IMR-90 (cell line): ENCODE data around the gene PPHLN1. TPM values are rescaled to one million over a fixed set of nuclear protein-coding genes. Genes with fewer than 3 reads are reported as not detected.

Experiments
- ATAC-seq: fragments of 200-7000 bp; cut with Tn5 transposase; 2 replicates; pipeline ENCODE4 v1.9.1; 2020; ENCODE audit warnings: low read depth, mild to moderate bottlenecking, moderate library complexity
- BruUV-seq: library from RNA; stranded (reverse); fragments of 400-500 nt; replicated peaks from 2 replicates; lab custom pipeline; 2021; lab: Mats Ljungman, UMichigan
- CTCF ChIA-PET: fragments of 300-600 bp; formaldehyde crosslinking; extraction: SDS; loops from one replicate; lab custom pipeline; 2021; ENCODE audit warnings: antibody characterized with exemption; lab: Yijun Ruan, JAX
- POLR2A ChIA-PET: fragments of 300-600 bp; sonication (Branson Sonifier 250); formaldehyde crosslinking; loops from one replicate; lab custom pipeline; 2022; ENCODE audit warnings: antibody characterized with exemption; ENCODE audit not compliant: unreplicated experiment; lab: Charles Lee
- DNase-seq: peaks from one replicate; pipeline ENCODE4 v3.0.0; 2013
- H2AFZ ChIP-seq: replicated peaks from 2 replicates; pipeline ENCODE3; 2013; ENCODE audit warnings: low read length, mild to moderate bottlenecking; ENCODE audit not compliant: poor library complexity
- H2AK5ac ChIP-seq: 2 replicates; pipeline ENCODE4 v1.6.1; 2013; ENCODE audit warnings: low read depth, low read length, inconsistent platforms
- H2AK9ac ChIP-seq: replicated peaks from 2 replicates; pipeline ENCODE3; 2013; ENCODE audit warnings: mild to moderate bottlenecking, low read depth, low read length, moderate library complexity; ENCODE audit not compliant: poor library complexity
- H2BK120ac ChIP-seq: 2 replicates; pipeline ENCODE4 v1.6.1; 2013; ENCODE audit warnings: low read depth, low read length, inconsistent platforms
- H2BK15ac ChIP-seq: 3 replicates; pipeline ENCODE4 v1.6.1; 2013; ENCODE audit warnings: low read depth, low read length, inconsistent platforms
- H2BK20ac ChIP-seq: 2 replicates; pipeline ENCODE4 v1.6.1; 2013; ENCODE audit warnings: low read depth, mild to moderate bottlenecking, inconsistent platforms, low read length, moderate library complexity
- H2BK5ac ChIP-seq: 2 replicates; pipeline ENCODE4 v1.6.1; 2013; ENCODE audit warnings: mild to moderate bottlenecking, low read depth, low read length, inconsistent platforms; ENCODE audit not compliant: poor library complexity, severe bottlenecking
- H3K14ac ChIP-seq: replicated peaks from 2 replicates; pipeline ENCODE4 v1.6.1; 2013; ENCODE audit warnings: low read depth, low read length, inconsistent platforms
- H3K18ac ChIP-seq: 2 replicates; pipeline ENCODE4 v1.6.1; 2013; ENCODE audit warnings: low read depth, low read length, control low read depth
- H3K23ac ChIP-seq: 2 replicates; pipeline ENCODE4 v1.6.1; 2013; ENCODE audit warnings: low read depth, low read length, inconsistent platforms
- H3K27ac ChIP-seq: 2 replicates; pipeline ENCODE4 v1.5.1; 2013; ENCODE audit warnings: mild to moderate bottlenecking, control low read depth, low read length; ENCODE audit not compliant: insufficient read depth
- H3K27me3 ChIP-seq: 2 replicates; pipeline ENCODE4 v1.6.1; 2013; ENCODE audit warnings: low read length; ENCODE audit not compliant: control insufficient read depth, insufficient read depth
- H3K36me3 ChIP-seq: 2 replicates; pipeline ENCODE4 v1.6.1; 2013; ENCODE audit warnings: low read length, mixed read lengths; ENCODE audit not compliant: control insufficient read depth, insufficient read depth
- H3K4ac ChIP-seq: 2 replicates; pipeline ENCODE4 v1.6.1; 2013; ENCODE audit warnings: low read depth, low read length, inconsistent platforms
- H3K4me1 ChIP-seq: 2 replicates; pipeline ENCODE4 v1.6.1; 2013; ENCODE audit warnings: low read length, mixed read lengths; ENCODE audit not compliant: control insufficient read depth, insufficient read depth
- H3K4me2 ChIP-seq: 2 replicates; pipeline ENCODE4 v1.6.1; 2013; ENCODE audit warnings: low read depth, mild to moderate bottlenecking, control low read depth, low read length, moderate library complexity
- H3K4me3 ChIP-seq: 2 replicates; pipeline ENCODE4 v1.5.1; 2013; ENCODE audit warnings: low read depth, mild to moderate bottlenecking, control low read depth, low read length, moderate library complexity; ENCODE audit not compliant: insufficient read depth
- H3K56ac ChIP-seq: 2 replicates; pipeline ENCODE4 v1.6.1; 2013; ENCODE audit warnings: low read length, inconsistent platforms; ENCODE audit not compliant: insufficient read depth; ENCODE audit errors: extremely low read depth
- H3K79me1 ChIP-seq, 2 experiments: 2 replicates each; pipeline ENCODE4 v1.6.1; 2013; ENCODE audit warnings: low read length in 2 of 2, inconsistent platforms in 1 of 2, low read depth in 1 of 2
- H3K9ac ChIP-seq: 2 replicates; pipeline ENCODE4 v1.6.1; 2013; ENCODE audit warnings: low read depth, low read length, control low read depth
- H3K9me1 ChIP-seq: 2 replicates; pipeline ENCODE4 v1.6.1; 2013; ENCODE audit warnings: low read length, inconsistent platforms; ENCODE audit not compliant: insufficient read depth
- H3K9me3 ChIP-seq: 2 replicates; pipeline ENCODE4 v1.6.1; 2013; ENCODE audit warnings: low read length; ENCODE audit not compliant: control insufficient read depth, insufficient read depth
- H4K20me1 ChIP-seq: 2 replicates; pipeline ENCODE4 v1.6.1; 2013; ENCODE audit warnings: low read length, inconsistent platforms; ENCODE audit not compliant: insufficient read depth
- H4K5ac ChIP-seq: 2 replicates; pipeline ENCODE4 v1.6.1; 2013; ENCODE audit warnings: mild to moderate bottlenecking, low read depth, low read length, control low read depth
- H4K8ac ChIP-seq, 2 experiments: 2 replicates each; pipeline ENCODE4 v1.6.1; 2013; ENCODE audit warnings: low read depth in 2 of 2, low read length in 2 of 2, control low read depth in 1 of 2, inconsistent platforms in 1 of 2
- H4K91ac ChIP-seq: 2 replicates; pipeline ENCODE4 v1.6.1; 2013; ENCODE audit warnings: low read depth, low read length, inconsistent platforms; ENCODE audit not compliant: insufficient read depth
- BHLHE40 ChIP-seq: fragments of 150-350 bp; IDR thresholded peaks from 2 replicates; pipeline ENCODE4 v1.6.1; 2016; ENCODE audit warnings: mild to moderate bottlenecking, low read depth, low read length
- CEBPB ChIP-seq: IDR thresholded peaks from 2 replicates; pipeline ENCODE4 v1.6.1; 2012; ENCODE audit warnings: low read depth, low read length, improper control_type of control experiment
- CHD1 ChIP-seq: IDR thresholded peaks from 2 replicates; pipeline ENCODE4 v1.6.1; 2012; ENCODE audit warnings: low read depth, low read length, improper control_type of control experiment
- CTCF ChIP-seq: conservative IDR thresholded peaks from 2 replicates; pipeline ENCODE4 v1.5.1; 2012; ENCODE audit warnings: mild to moderate bottlenecking, low read depth, low read length, improper control_type of control experiment
- FOS ChIP-seq: fragments of 150-350 bp; IDR thresholded peaks from 2 replicates; pipeline ENCODE4 v1.6.1; 2016; ENCODE audit warnings: low read depth, low read length
- MAFK ChIP-seq: IDR thresholded peaks from 2 replicates; pipeline ENCODE4 v1.6.1; 2012; ENCODE audit warnings: low read depth, low read length, improper control_type of control experiment
- MAZ ChIP-seq: IDR thresholded peaks from 2 replicates; pipeline ENCODE4 v1.6.1; 2012; ENCODE audit warnings: low read depth, mild to moderate bottlenecking, low read length, improper control_type of control experiment, moderate library complexity, borderline replicate concordance
- MXI1 ChIP-seq: IDR thresholded peaks from 2 replicates; pipeline ENCODE4 v1.6.1; 2012; ENCODE audit warnings: low read depth, mild to moderate bottlenecking, low read length, moderate library complexity, borderline replicate concordance
- NFE2L2 ChIP-seq: fragments of 150-350 bp; IDR thresholded peaks from 2 replicates; pipeline ENCODE4 v1.6.1; 2016; ENCODE audit warnings: low read depth, mild to moderate bottlenecking, low read length
- POLR2A ChIP-seq: IDR thresholded peaks from 2 replicates; pipeline ENCODE4 v1.6.1; 2012; ENCODE audit warnings: mild to moderate bottlenecking, low read depth, low read length
- RAD21 ChIP-seq: IDR thresholded peaks from 2 replicates; pipeline ENCODE4 v1.6.1; 2012; ENCODE audit warnings: low read length, improper control_type of control experiment
- RCOR1 ChIP-seq: IDR thresholded peaks from 2 replicates; pipeline ENCODE4 v1.6.1; 2012; ENCODE audit warnings: mild to moderate bottlenecking, low read length, improper control_type of control experiment; ENCODE audit not compliant: insufficient replicate concordance
- RFX5 ChIP-seq: IDR thresholded peaks from 2 replicates; pipeline ENCODE4 v1.8.0; 2012; ENCODE audit warnings: low read depth, mild to moderate bottlenecking, low read length, moderate library complexity
- SMC3 ChIP-seq: fragments of 150-350 bp; IDR thresholded peaks from 2 replicates; pipeline ENCODE4 v1.6.1; 2016; ENCODE audit warnings: low read depth, mild to moderate bottlenecking, antibody characterized with exemption, low read length, moderate library complexity
- WGBS, 2 experiments: methylation state at CpG; one replicate each; pipeline versions ENCODE4 v1.1.5 to v1.1.7; 2013; ENCODE audit warnings: missing lambda C conversion rate in 2 of 2; ENCODE audit not compliant: insufficient read length in 1 of 2; ENCODE audit errors: extremely low coverage in 2 of 2; 5-methylcytosine and 5-hydroxymethylcytosine counted together
- dilution Hi-C: fragments of 300-500 bp; cut with HindIII; formaldehyde crosslinking; loops from one replicate; pipeline ENCODE4 v1.14.3; 2018; ENCODE audit warnings: low sequenced_read_pairs; ENCODE audit not compliant: unreplicated experiment
- in situ Hi-C: fragments of 300-500 bp; cut with MboI; formaldehyde crosslinking; loops from 3 replicates; pipeline ENCODE4 v1.14.3; 2019; ENCODE audit warnings: low sequenced_read_pairs, inconsistent platforms, mixed read lengths
- intact Hi-C: fragments of 100-400 bp; cut with micrococcal nuclease; formaldehyde crosslinking; loops from 2 replicates; pipeline ENCODE4 v1.10.0; 2022
- polyA plus RNA-seq, 3 experiments: library from polyadenylated mRNA; depleted of rRNA; stranded (reverse); fragments of >200 nt; gene quantifications; 2 replicates each; pipeline ENCODE4 v1.2.3, GENCODE V29; 2012; ENCODE audit warnings: low replicate concordance in 1 of 3
- total RNA-seq: library from RNA; depleted of rRNA; stranded (reverse); fragments of >200 nt; gene quantifications from 2 replicates; pipeline ENCODE4 v1.2.3, GENCODE V29; 2012
- TF ChIP-seq, protein P1 (sequence below): fragments of 150-350 bp; IDR thresholded peaks from 2 replicates; pipeline ENCODE4 v1.6.1; 2017; ENCODE audit warnings: mild to moderate bottlenecking, antibody characterized with exemption, low read length, low read depth
- TF ChIP-seq, protein P2 (sequence below): fragments of 150-350 bp; IDR thresholded peaks from 2 replicates; pipeline ENCODE4 v1.6.1; 2016; ENCODE audit warnings: low read depth, mild to moderate bottlenecking, low read length, moderate library complexity, borderline replicate concordance

Gene PPHLN1
- total and polyA plus RNA-seq, 2 of the 4 experiments (the other 2 are of a cell fraction): 50.7 to 54.3 TPM

- no peaks in the 10 kb centered on the region for H3K79me1 ChIP-seq
- WGBS, 2 experiments: no CpG with 5 or more reads among the region's 1 CpG
- ChIA-PET CTCF (no interaction called here), POLR2A (no interaction called here)
- no peak for DNase-seq
- no peaks in the 10 kb centered on the region for H4K20me1 ChIP-seq
- H2BK15ac ChIP-seq: no peak overlapping the region
- BruUV-seq: no TSS peak
- no peaks in the 10 kb centered on the region for H3K9me1 ChIP-seq
- H3K36me3 ChIP-seq: no peaks in the 10 kb centered on the region
- no peak overlapping the region for H3K23ac ChIP-seq
- peaks cover 3% of the 10 kb centered on the region for H3K27me3 ChIP-seq
- no peak overlapping the region for H2BK5ac ChIP-seq
- H4K8ac ChIP-seq: no peak overlapping the region
- no peak overlapping the region for H3K14ac ChIP-seq
- no peak overlapping the region for H2BK120ac ChIP-seq
- H3K4ac ChIP-seq: no peak overlapping the region
- no peaks in the 10 kb centered on the region for H3K9me3 ChIP-seq
- no peak overlapping the region for H2AK5ac ChIP-seq
- in situ Hi-C loops (no loop called here), dilution Hi-C loops (no loop called here), intact Hi-C loops (no loop called here)
- TF ChIP-seq SMC3 (no peak), BHLHE40 (no peak), POLR2A (no peak), RCOR1 (no peak), CTCF (no peak), RAD21 (no peak), MAZ (no peak), CHD1 (no peak), FOS (no peak), MAFK (no peak), NFE2L2 (no peak), CEBPB (no peak), MXI1 (no peak), RFX5 (no peak)
- TF ChIP-seq, protein P1, sequence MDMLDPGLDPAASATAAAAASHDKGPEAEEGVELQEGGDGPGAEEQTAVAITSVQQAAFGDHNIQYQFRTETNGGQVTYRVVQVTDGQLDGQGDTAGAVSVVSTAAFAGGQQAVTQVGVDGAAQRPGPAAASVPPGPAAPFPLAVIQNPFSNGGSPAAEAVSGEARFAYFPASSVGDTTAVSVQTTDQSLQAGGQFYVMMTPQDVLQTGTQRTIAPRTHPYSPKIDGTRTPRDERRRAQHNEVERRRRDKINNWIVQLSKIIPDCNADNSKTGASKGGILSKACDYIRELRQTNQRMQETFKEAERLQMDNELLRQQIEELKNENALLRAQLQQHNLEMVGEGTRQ: no peak
- TF ChIP-seq, protein P2, sequence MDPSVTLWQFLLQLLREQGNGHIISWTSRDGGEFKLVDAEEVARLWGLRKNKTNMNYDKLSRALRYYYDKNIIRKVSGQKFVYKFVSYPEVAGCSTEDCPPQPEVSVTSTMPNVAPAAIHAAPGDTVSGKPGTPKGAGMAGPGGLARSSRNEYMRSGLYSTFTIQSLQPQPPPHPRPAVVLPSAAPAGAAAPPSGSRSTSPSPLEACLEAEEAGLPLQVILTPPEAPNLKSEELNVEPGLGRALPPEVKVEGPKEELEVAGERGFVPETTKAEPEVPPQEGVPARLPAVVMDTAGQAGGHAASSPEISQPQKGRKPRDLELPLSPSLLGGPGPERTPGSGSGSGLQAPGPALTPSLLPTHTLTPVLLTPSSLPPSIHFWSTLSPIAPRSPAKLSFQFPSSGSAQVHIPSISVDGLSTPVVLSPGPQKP: no peak
- H3K27ac ChIP-seq: no peak overlapping the region
- H3K4me3 ChIP-seq: no peak overlapping the region
- H2AFZ ChIP-seq: no peak overlapping the region
- H3K56ac ChIP-seq: no peak overlapping the region
- H3K4me1 ChIP-seq: no peaks in the 10 kb centered on the region
- H3K4me2 ChIP-seq: no peak overlapping the region
- no peak overlapping the region for H3K9ac ChIP-seq
- ATAC-seq: no peak
- H4K91ac ChIP-seq: no peak overlapping the region
- no peak overlapping the region for H4K5ac ChIP-seq
- H2AK9ac ChIP-seq: no peak overlapping the region
- no peak overlapping the region for H2BK20ac ChIP-seq
- H3K18ac ChIP-seq: no peak overlapping the region
These were observed 41.8 kb upstream of the PPHLN1 start for GRCh38 chr12:42284157-42284556.
